SK-N-SH (cell line): ENCODE measurements around the gene THADA. TPM values are rescaled to one million over a fixed set of nuclear protein-coding genes. Genes with fewer than 3 reads are reported as not detected.

ENCODE experiments used
- CTCF ChIA-PET: fragments of 300-600, 350-600 bp; formaldehyde crosslinking; extraction: SDS; loops from one replicate; lab custom pipeline; 2021; lab: Yijun Ruan, JAX
- POLR2A ChIA-PET: fragments of 350-600 bp; sonication (Branson Sonifier 250); formaldehyde crosslinking; extraction: SDS; loops from one replicate; lab custom pipeline; 2020; ENCODE audit warnings: antibody characterized with exemption, inconsistent platforms; lab: Yijun Ruan, JAX
- DNase-seq: peaks from one replicate; pipeline ENCODE4 v3.0.0; 2012
- H2AFZ ChIP-seq: fragments of 200-600 bp; sonication (generic); 2 replicates; pipeline ENCODE4 v1.8.1; 2016; ENCODE audit warnings: antibody characterized with exemption, mild to moderate bottlenecking, low read depth
- H3F3A ChIP-seq: fragments of 200-600 bp; sonication (generic); replicated peaks from 2 replicates; pipeline ENCODE3; 2016; ENCODE audit warnings: antibody characterized with exemption, mild to moderate bottlenecking; ENCODE audit not compliant: insufficient read depth
- H3K27ac ChIP-seq, 2 experiments: fragments of 200-500 bp in 1 of 2; fragments of 200-600 bp in 1 of 2; sonication (Bioruptor generic) in 1 of 2; sonication (generic), shearing (Covaris generic) in 1 of 2; 2 replicates each; pipeline versions ENCODE4 v1.5.1 to v1.6.1; 2014 to 2016; ENCODE audit warnings: low read depth in 2 of 2, inconsistent platforms in 1 of 2, low read length in 1 of 2, mild to moderate bottlenecking in 1 of 2, mixed read lengths in 1 of 2
- H3K27me3 ChIP-seq: fragments of 200-600 bp; sonication (generic), shearing (Covaris generic); 2 replicates; pipeline ENCODE4 v1.6.1; 2016; ENCODE audit warnings: mixed run types; ENCODE audit not compliant: insufficient read depth
- H3K36me3 ChIP-seq, 2 experiments: fragments of 200-500 bp in 1 of 2; fragments of 200-600 bp in 1 of 2; sonication (Bioruptor generic) in 1 of 2; sonication (generic) in 1 of 2; replicated peaks in 1 of 2; 2 replicates each; pipeline versions ENCODE3 to v1.5.1; 2014 to 2016; ENCODE audit warnings: low read length in 1 of 2, mild to moderate bottlenecking in 1 of 2; ENCODE audit not compliant: insufficient read depth in 2 of 2, control insufficient read depth in 1 of 2
- H3K4me1 ChIP-seq, 2 experiments: fragments of 200-500 bp in 1 of 2; fragments of 200-600 bp in 1 of 2; sonication (Bioruptor generic) in 1 of 2; sonication (generic), shearing (Covaris generic) in 1 of 2; 2 replicates each; pipeline versions ENCODE4 v1.5.1 to v1.6.1; 2014 to 2016; ENCODE audit warnings: low read depth in 1 of 2, low read length in 1 of 2, mixed run types in 1 of 2; ENCODE audit not compliant: insufficient read depth in 2 of 2, control insufficient read depth in 1 of 2
- H3K4me2 ChIP-seq: fragments of 200-600 bp; sonication (generic), shearing (Covaris generic); 2 replicates; pipeline ENCODE4 v1.6.1; 2017; ENCODE audit warnings: mixed run types
- H3K4me3 ChIP-seq, 2 experiments: fragments of 200-500 bp in 1 of 2; fragments of 200-600 bp in 1 of 2; sonication (Bioruptor generic) in 1 of 2; sonication (generic), shearing (Covaris generic) in 1 of 2; 2 replicates each; pipeline versions ENCODE4 v1.5.1 to v1.8.1; 2014 to 2016; ENCODE audit warnings: low read depth in 2 of 2, inconsistent platforms in 1 of 2, low read length in 1 of 2, mild to moderate bottlenecking in 1 of 2, mixed read lengths in 1 of 2, moderate library complexity in 1 of 2
- H3K79me2 ChIP-seq: fragments of 200-600 bp; sonication (generic); 2 replicates; pipeline ENCODE4 v1.8.1; 2017; ENCODE audit warnings: mild to moderate bottlenecking; ENCODE audit not compliant: insufficient read depth
- H3K9ac ChIP-seq: fragments of 200-600 bp; sonication (generic); 2 replicates; pipeline ENCODE4 v1.6.1; 2017; ENCODE audit warnings: mixed run types
- H3K9me2 ChIP-seq: fragments of 200-600 bp; sonication (generic); 2 replicates; pipeline ENCODE4 v1.6.1; 2017; ENCODE audit warnings: mixed run types
- H3K9me3 ChIP-seq: fragments of 200-600 bp; sonication (generic); 2 replicates; pipeline ENCODE4 v1.6.1; 2017; ENCODE audit warnings: mixed run types, mild to moderate bottlenecking, moderate library complexity
- H4K20me1 ChIP-seq: fragments of 200-600 bp; sonication (generic); 2 replicates; pipeline ENCODE4 v1.6.1; 2017; ENCODE audit warnings: mild to moderate bottlenecking, mixed run types; ENCODE audit not compliant: insufficient read depth
- EP300 ChIP-seq, 2 experiments: IDR thresholded peaks; 2 replicates each; pipeline versions ENCODE4 v1.4.0 to v1.6.1; 2012; ENCODE audit warnings: borderline replicate concordance in 1 of 2, low read depth in 1 of 2, low read length in 1 of 2
- EZH2phosphoT487 ChIP-seq: fragments of 200-600 bp; sonication (generic); IDR thresholded peaks from 2 replicates; pipeline ENCODE4 v1.6.1; 2017; ENCODE audit warnings: low read depth, mixed run types, mild to moderate bottlenecking, antibody characterized with exemption, moderate library complexity, borderline replicate concordance
- FOXJ3 ChIP-seq: sonication (generic); formaldehyde crosslinking; IDR thresholded peaks from 2 replicates; pipeline ENCODE4 v1.5.1; 2020; ENCODE audit warnings: mild to moderate bottlenecking, missing genetic modification reagents
- GATA2 ChIP-seq: sonication (generic); formaldehyde crosslinking; IDR thresholded peaks from 2 replicates; pipeline ENCODE4 v1.5.0; 2020; ENCODE audit warnings: mild to moderate bottlenecking, missing genetic modification reagents
- NRF1 ChIP-seq: IDR thresholded peaks from 2 replicates; pipeline ENCODE4 v1.6.1; 2012; ENCODE audit warnings: low read depth, mild to moderate bottlenecking, low read length
- RCOR1 ChIP-seq: fragments of 150-350 bp; IDR thresholded peaks from 2 replicates; pipeline ENCODE4 v1.6.1; 2017; ENCODE audit warnings: antibody characterized with exemption, low read length
- TCF12 ChIP-seq: IDR thresholded peaks from 2 replicates; pipeline ENCODE4 v1.4.0; 2012
- WGBS: methylation state at CpG from one replicate; pipeline ENCODE4 v1.1.6; 2017; ENCODE audit warnings: low lambda C conversion rate; 5-methylcytosine and 5-hydroxymethylcytosine counted together
- polyA plus RNA-seq, 3 experiments: library from polyadenylated mRNA; depleted of rRNA; stranded (reverse); fragments of >200 nt; gene quantifications; 2 replicates each; pipeline ENCODE4 v1.2.3, GENCODE V29; 2012
- TF ChIP-seq, protein P1 (sequence below): IDR thresholded peaks from 2 replicates; pipeline ENCODE4 v1.6.1; 2012; ENCODE audit warnings: mild to moderate bottlenecking, low read depth, low read length, moderate library complexity
- TF ChIP-seq, protein P2 (sequence below): IDR thresholded peaks from 2 replicates; pipeline ENCODE4; 2012
- TF ChIP-seq, protein P3 (sequence below): fragments of 200-600 bp; sonication (generic); IDR thresholded peaks from 2 replicates; pipeline ENCODE4 v1.6.1; 2017; ENCODE audit warnings: antibody characterized with exemption, mild to moderate bottlenecking, moderate library complexity

Gene THADA
- polyA plus RNA-seq, 1 of the 3 experiments (the other 2 are of a cell fraction), result 25.6 TPM

GRCh38 chr2:43579275-43579981 is 16.4 kb downstream of the THADA start:
- POLR2A ChIA-PET, result no interaction called here
- TF ChIP-seq RCOR1 (no peak), EZH2phosphoT487 (no peak), FOXJ3 (no peak), TCF12 (no peak), EP300 (IDR thresholded peaks at IDR 0.05; ENCODE audit: borderline replicate concordance in 1 of 2, low read depth in 1 of 2, low read length in 1 of 2) (no peak), GATA2 (CRISPR knock-in tag) (no peak), NRF1 (no peak)
- TF ChIP-seq, protein P1, sequence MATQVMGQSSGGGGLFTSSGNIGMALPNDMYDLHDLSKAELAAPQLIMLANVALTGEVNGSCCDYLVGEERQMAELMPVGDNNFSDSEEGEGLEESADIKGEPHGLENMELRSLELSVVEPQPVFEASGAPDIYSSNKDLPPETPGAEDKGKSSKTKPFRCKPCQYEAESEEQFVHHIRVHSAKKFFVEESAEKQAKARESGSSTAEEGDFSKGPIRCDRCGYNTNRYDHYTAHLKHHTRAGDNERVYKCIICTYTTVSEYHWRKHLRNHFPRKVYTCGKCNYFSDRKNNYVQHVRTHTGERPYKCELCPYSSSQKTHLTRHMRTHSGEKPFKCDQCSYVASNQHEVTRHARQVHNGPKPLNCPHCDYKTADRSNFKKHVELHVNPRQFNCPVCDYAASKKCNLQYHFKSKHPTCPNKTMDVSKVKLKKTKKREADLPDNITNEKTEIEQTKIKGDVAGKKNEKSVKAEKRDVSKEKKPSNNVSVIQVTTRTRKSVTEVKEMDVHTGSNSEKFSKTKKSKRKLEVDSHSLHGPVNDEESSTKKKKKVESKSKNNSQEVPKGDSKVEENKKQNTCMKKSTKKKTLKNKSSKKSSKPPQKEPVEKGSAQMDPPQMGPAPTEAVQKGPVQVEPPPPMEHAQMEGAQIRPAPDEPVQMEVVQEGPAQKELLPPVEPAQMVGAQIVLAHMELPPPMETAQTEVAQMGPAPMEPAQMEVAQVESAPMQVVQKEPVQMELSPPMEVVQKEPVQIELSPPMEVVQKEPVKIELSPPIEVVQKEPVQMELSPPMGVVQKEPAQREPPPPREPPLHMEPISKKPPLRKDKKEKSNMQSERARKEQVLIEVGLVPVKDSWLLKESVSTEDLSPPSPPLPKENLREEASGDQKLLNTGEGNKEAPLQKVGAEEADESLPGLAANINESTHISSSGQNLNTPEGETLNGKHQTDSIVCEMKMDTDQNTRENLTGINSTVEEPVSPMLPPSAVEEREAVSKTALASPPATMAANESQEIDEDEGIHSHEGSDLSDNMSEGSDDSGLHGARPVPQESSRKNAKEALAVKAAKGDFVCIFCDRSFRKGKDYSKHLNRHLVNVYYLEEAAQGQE, result no peak
- TF ChIP-seq, protein P2, sequence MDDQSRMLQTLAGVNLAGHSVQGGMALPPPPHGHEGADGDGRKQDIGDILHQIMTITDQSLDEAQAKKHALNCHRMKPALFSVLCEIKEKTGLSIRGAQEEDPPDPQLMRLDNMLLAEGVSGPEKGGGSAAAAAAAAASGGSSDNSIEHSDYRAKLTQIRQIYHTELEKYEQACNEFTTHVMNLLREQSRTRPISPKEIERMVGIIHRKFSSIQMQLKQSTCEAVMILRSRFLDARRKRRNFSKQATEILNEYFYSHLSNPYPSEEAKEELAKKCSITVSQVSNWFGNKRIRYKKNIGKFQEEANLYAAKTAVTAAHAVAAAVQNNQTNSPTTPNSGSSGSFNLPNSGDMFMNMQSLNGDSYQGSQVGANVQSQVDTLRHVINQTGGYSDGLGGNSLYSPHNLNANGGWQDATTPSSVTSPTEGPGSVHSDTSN, result no peak
- TF ChIP-seq, protein P3, sequence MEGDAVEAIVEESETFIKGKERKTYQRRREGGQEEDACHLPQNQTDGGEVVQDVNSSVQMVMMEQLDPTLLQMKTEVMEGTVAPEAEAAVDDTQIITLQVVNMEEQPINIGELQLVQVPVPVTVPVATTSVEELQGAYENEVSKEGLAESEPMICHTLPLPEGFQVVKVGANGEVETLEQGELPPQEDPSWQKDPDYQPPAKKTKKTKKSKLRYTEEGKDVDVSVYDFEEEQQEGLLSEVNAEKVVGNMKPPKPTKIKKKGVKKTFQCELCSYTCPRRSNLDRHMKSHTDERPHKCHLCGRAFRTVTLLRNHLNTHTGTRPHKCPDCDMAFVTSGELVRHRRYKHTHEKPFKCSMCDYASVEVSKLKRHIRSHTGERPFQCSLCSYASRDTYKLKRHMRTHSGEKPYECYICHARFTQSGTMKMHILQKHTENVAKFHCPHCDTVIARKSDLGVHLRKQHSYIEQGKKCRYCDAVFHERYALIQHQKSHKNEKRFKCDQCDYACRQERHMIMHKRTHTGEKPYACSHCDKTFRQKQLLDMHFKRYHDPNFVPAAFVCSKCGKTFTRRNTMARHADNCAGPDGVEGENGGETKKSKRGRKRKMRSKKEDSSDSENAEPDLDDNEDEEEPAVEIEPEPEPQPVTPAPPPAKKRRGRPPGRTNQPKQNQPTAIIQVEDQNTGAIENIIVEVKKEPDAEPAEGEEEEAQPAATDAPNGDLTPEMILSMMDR, result no peak
- Histone ChIP-seq H3K27ac (no peak overlapping the region), H3K4me2 (no peak overlapping the region), H3K79me2 (no peaks in the 10 kb centered on the region; the same call in 1 of the 2 replicates), H3K9ac (no peak overlapping the region), H3K4me3 (no peak overlapping the region), H3K4me1 (no peaks in the 10 kb centered on the region), H3K9me2 (no peaks in the 10 kb centered on the region), H3K27me3 (no peaks in the 10 kb centered on the region), H4K20me1 (no peaks in the 10 kb centered on the region), H2AFZ (no peak overlapping the region), H3F3A (peaks cover 15% of the 10 kb centered on the region), H3K9me3 (no peaks in the 10 kb centered on the region), H3K36me3 (peaks cover 67 to 72% of the 10 kb centered on the region in 2 experiments)
- WGBS, result 96% methylated on average over 5 of the region's 5 CpGs
- DNase-seq, result no peak
- CTCF ChIA-PET, result interaction anchor here (1.1 to 2.9 kb wide), 6 partner anchors 10 to 752 kb away, joined by 3 to 17 read pairs (median 4); no protein-coding TSS in a partner anchor
